ENCODE data around the gene TENM4.

GRCh38 chr11:78725200-78725599, 715.6 kb downstream of the TENM4 start:
- TF ChIP-seq CTCF (IDR thresholded peaks at IDR 0.05), result no peak
- TF ChIP-seq POLR2A (IDR thresholded peaks at IDR 0.05), result no peak
